ENCODE measurements around the gene MPPED2. TPM values are rescaled to one million over a fixed set of nuclear protein-coding genes. Genes with fewer than 3 reads are reported as not detected.

Gene MPPED2
- total RNA-seq, 6 experiments from 2014 or later: not detected

DNA sequence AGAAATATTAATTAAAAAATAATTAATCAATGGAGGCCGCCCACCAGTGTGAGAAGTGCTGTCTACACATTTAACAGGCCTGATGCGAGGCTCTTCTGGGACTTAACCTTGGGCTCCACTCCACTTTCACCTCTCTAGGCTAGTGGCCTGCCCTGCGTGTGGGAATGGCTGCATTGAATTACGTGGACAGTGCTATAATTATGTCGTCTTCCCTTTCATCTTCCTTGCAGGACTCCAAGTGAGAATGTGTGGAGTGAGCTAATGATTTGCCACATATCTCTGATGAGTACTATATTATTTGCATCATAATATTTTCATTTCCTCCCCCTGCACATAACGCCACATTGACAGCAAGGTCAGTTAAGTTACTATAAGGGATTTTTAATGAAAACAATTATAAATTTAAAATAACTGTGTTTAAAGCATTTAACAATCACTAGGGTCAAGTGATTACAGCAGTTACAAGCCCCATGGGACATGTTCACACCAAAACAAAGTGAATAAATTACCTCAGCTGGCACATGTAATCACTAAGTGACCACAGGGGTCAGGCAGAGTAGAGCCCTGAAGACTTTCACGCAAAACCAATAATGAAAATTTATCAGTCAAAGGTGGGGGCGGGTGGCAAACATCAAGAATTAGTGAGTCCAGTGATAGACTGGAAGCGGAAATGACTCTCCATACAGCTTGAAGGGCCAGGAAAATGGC, 63.5 kb downstream of the MPPED2 start:
- Mint-ChIP-seq H3K4me1 (ENCODE audit: low read depth) (no peaks in the 10 kb centered on the region), H3K27ac (no peak overlapping the region), H3K4me3 (no peak overlapping the region), H3K27me3 (ENCODE audit: insufficient read depth) (no peaks in the 10 kb centered on the region), H3K36me3 (ENCODE audit: low read depth) (no peaks in the 10 kb centered on the region), H3K9me3 (peaks cover 23% of the 10 kb centered on the region)
- no peak for TF ChIP-seq CTCF (IDR thresholded peaks at IDR 0.05)
- no peak for DNase-seq

DNA sequence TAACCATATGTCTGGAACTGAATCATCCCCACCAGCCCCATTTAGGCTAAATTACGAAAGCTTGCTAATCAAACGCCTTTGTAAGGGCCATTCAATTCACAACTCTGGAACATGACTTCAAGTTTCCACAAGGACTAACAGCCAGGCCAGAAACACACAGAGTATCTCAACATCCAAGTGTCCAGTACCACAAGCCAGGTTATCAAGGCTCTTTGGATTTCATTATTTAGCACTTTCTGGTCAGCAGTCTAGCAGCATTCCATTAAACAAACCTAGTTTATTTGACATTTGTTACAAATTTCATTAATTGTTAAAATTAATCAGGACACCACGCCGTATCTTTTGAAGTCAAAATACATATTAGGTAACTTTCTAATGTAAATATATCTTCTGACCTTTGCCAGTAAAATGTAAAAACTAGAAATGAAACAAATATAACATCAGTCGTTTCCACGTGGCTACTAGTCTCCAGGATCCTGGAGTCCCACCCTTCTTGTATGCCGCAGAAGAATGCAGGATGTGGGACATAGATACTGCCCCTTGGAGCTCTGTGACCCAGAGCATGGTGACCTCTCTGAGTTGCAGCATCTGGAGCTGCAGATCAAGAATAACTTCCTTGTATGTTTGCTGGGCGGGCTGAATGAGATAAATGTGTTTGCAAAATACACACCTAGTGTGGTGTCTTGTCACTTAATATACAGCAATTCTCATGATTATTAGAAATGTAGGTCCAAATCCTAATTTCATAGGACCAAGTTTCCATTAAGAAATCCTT, 64.7 kb downstream of the MPPED2 start:
- no peaks in the 10 kb centered on the region for H3K4me1 Mint-ChIP-seq (ENCODE audit: low read depth)
- no peak for DNase-seq
- H3K4me3 Mint-ChIP-seq: no peak overlapping the region
- H3K27ac Mint-ChIP-seq: no peak overlapping the region
- no peak for TF ChIP-seq CTCF (IDR thresholded peaks at IDR 0.05)
- peaks cover 19% of the 10 kb centered on the region for H3K9me3 Mint-ChIP-seq
- no peaks in the 10 kb centered on the region for H3K27me3 Mint-ChIP-seq (ENCODE audit: insufficient read depth)
- H3K36me3 Mint-ChIP-seq (ENCODE audit: low read depth): no peaks in the 10 kb centered on the region

GRCh38 chr11:30513087-30513486, 73.1 kb downstream of the MPPED2 start:
- H3K9me3 Mint-ChIP-seq: peaks cover 31% of the 10 kb centered on the region
- no peak overlapping the region for H3K27ac Mint-ChIP-seq
- H3K27me3 Mint-ChIP-seq (ENCODE audit: insufficient read depth): no peaks in the 10 kb centered on the region; the same call in none of the 2 replicates
- no peak overlapping the region for H3K4me3 Mint-ChIP-seq
- no peak for TF ChIP-seq CTCF (IDR thresholded peaks at IDR 0.05)
- H3K36me3 Mint-ChIP-seq (ENCODE audit: low read depth): no peaks in the 10 kb centered on the region
- no peaks in the 10 kb centered on the region for H3K4me1 Mint-ChIP-seq (ENCODE audit: low read depth)
- no peak for DNase-seq

DNA sequence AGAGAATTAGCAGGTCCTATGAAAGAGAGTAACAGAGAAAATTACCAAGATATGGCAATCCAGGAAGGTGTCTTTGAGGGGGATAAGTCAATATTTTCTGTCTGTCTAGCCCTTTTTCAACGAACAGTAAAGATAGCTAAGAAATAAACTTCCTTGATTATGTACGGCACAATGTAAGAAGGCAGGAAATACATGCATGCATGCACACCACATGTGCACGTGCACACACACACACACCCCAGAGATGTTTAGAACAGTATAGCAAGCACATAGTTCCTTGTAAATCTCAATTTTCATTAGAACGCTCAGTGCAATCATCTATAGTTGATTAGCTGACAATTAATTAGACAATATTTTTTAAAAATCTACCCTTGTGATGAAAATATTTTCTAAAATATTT, 74.7 kb downstream of the MPPED2 start:
- no peak for DNase-seq
- no peaks in the 10 kb centered on the region for H3K36me3 Mint-ChIP-seq (ENCODE audit: low read depth)
- TF ChIP-seq CTCF (IDR thresholded peaks at IDR 0.05): no peak

GRCh38 chr11:30510750-30511149, 75.4 kb downstream of the MPPED2 start:
- DNase-seq: no peak
- Mint-ChIP-seq H3K4me1 (ENCODE audit: low read depth) (no peaks in the 10 kb centered on the region), H3K27me3 (ENCODE audit: insufficient read depth) (no peaks in the 10 kb centered on the region; the same call in none of the 2 replicates), H3K36me3 (ENCODE audit: low read depth) (no peaks in the 10 kb centered on the region), H3K4me3 (no peak overlapping the region), H3K27ac (no peak overlapping the region), H3K9me3 (peaks cover 31% of the 10 kb centered on the region)
- no peak for TF ChIP-seq CTCF (IDR thresholded peaks at IDR 0.05)

More for the DNA sequence above, 74.7 kb downstream of the MPPED2 start:
- peaks cover 31% of the 10 kb centered on the region for H3K9me3 Mint-ChIP-seq
- H3K4me3 Mint-ChIP-seq: no peak overlapping the region
- no peaks in the 10 kb centered on the region; the same call in none of the 2 replicates for H3K27me3 Mint-ChIP-seq (ENCODE audit: insufficient read depth)
- no peaks in the 10 kb centered on the region for H3K4me1 Mint-ChIP-seq (ENCODE audit: low read depth)
- no peak overlapping the region for H3K27ac Mint-ChIP-seq
